Fibroblast of the aortic adventitia (primary cell): ENCODE results near the gene HDAC1. TPM values are rescaled to one million over a fixed set of nuclear protein-coding genes. Genes with fewer than 3 reads are reported as not detected.
"Not testable (repeated sequence)": the region's sequence is repeated elsewhere in the genome, so short reads cannot be mapped to it uniquely, and the experiment has no call there.

Source experiments
- DNase-seq: peaks from one replicate; pipeline ENCODE4 v3.0.0-alpha.2; 2010; ENCODE audit warnings: low read depth
- H3K4me3 ChIP-seq: 2 replicates; pipeline ENCODE4 v1.5.1; 2011; ENCODE audit warnings: low read depth, mild to moderate bottlenecking, control low read depth, low read length, moderate library complexity
- CTCF ChIP-seq: IDR thresholded peaks from 2 replicates; pipeline ENCODE4 v1.5.1; 2011; ENCODE audit warnings: mild to moderate bottlenecking, low read length, control low read depth, inconsistent platforms; ENCODE audit not compliant: insufficient read depth
- total RNA-seq: library from RNA; depleted of rRNA; stranded (reverse); fragments of >200 nt; gene quantifications from 2 replicates; pipeline ENCODE4 v1.2.3, GENCODE V29; 2012; ENCODE audit warnings: low replicate concordance

The HDAC1 gene
- total RNA-seq, 1 donor: 42.9 TPM

GRCh38 chr1:32353431-32353830 lies 61.5 kb downstream of the HDAC1 start:
- H3K4me3 ChIP-seq: no peak overlapping the region
- TF ChIP-seq CTCF: no peak
- no peak for DNase-seq

GRCh38 chr1:32353886-32354570 lies 62.1 kb downstream of the HDAC1 start:
- H3K4me3 ChIP-seq: no peak overlapping the region
- peak; percentile 91 for DNase-seq
- TF ChIP-seq CTCF: no peak

GRCh38 chr1:32355778-32356177 lies 63.9 kb downstream of the HDAC1 start:
- DNase-seq, H3K4me3 ChIP-seq: not testable (repeated sequence)

- no peak for TF ChIP-seq CTCF
- H3K4me3 ChIP-seq: no peak overlapping the region
- no peak for DNase-seq
These were observed 64.6 kb downstream of the HDAC1 start for GRCh38 chr1:32356478-32356877.

- DNase-seq: no peak
- no peak for TF ChIP-seq CTCF
- H3K4me3 ChIP-seq: no peak overlapping the region
These were observed 65.7 kb downstream of the HDAC1 start for GRCh38 chr1:32357614-32358013.

GRCh38 chr1:32358435-32358834 lies 66.6 kb downstream of the HDAC1 start:
- TF ChIP-seq CTCF: no peak
- no peak for DNase-seq

GRCh38 chr1:32361308-32361673 lies 69.4 kb downstream of the HDAC1 start:
- H3K4me3 ChIP-seq: no peak overlapping the region
- no peak for TF ChIP-seq CTCF
- no peak for DNase-seq

More at GRCh38 chr1:32358435-32358834, 66.6 kb downstream of the HDAC1 start:
- no peak overlapping the region for H3K4me3 ChIP-seq
